Adrenal gland (tissue), 12 donors: ENCODE data around the gene TMEM207. TPM values are rescaled to one million over a fixed set of nuclear protein-coding genes. Genes with fewer than 3 reads are reported as not detected.

ENCODE experiments used
- DNase-seq, 7 donors: peaks; one replicate each; pipeline ENCODE4 v3.0.0-alpha.2; 2019 to 2020
- H3K27ac ChIP-seq, 5 donors: fragments of 200-600 bp; sonication (generic) in 4 of 5; 1 replicate in 3 of 5; 2 replicates in 2 of 5; pipeline versions ENCODE4 v1.5.1 to v1.8.0; 2016 to 2020; ENCODE audit warnings: mild to moderate bottlenecking in 1 of 5
- H3K27me3 ChIP-seq: fragments of 200-600 bp; 2 replicates; pipeline ENCODE4 v1.8.0; 2021
- H3K36me3 ChIP-seq, 2 donors: fragments of 200-600 bp; replicated peaks in 1 of 2; 1 replicate in 1 of 2; 2 replicates in 1 of 2; pipeline versions ENCODE4 v1.5.1 to v1.8.0; 2018 to 2022
- H3K4me1 ChIP-seq, 2 donors: fragments of 200-600 bp; replicated peaks in 1 of 2; 1 replicate in 1 of 2; 2 replicates in 1 of 2; pipeline versions ENCODE4 v1.5.1 to v1.8.0; 2018 to 2021
- H3K4me3 ChIP-seq, 4 donors: fragments of 200-600 bp; sonication (generic) in 3 of 4; one replicate each; pipeline ENCODE4 v1.5.1; 2016 to 2018
- H3K9me3 ChIP-seq, 3 donors: fragments of 200-600 bp; sonication (generic) in 1 of 3; replicated peaks in 1 of 3; 1 replicate in 2 of 3; 2 replicates in 1 of 3; pipeline versions ENCODE4 v1.5.1 to v1.8.0; 2016 to 2021
- CTCF ChIP-seq, 6 experiments: fragments of 450-650 bp in 4 of 6; fragments of 200-600 bp in 2 of 6; sonication (generic) in 1 of 6; IDR thresholded peaks; 1 replicate in 5 of 6; 2 replicates in 1 of 6; pipeline versions ENCODE4 v1.5.1 to v1.8.0; 2016 to 2021; ENCODE audit warnings: antibody characterized with exemption in 6 of 6, mild to moderate bottlenecking in 2 of 6, moderate library complexity in 1 of 6
- POLR2A ChIP-seq, 2 donors: fragments of 450-650 bp; IDR thresholded peaks; one replicate each; pipeline ENCODE4 v1.6.1; 2017; ENCODE audit warnings: antibody characterized with exemption in 2 of 2, mild to moderate bottlenecking in 2 of 2, moderate library complexity in 1 of 2
- WGBS, 4 donors: extraction: QIAGEN DNeasy Blood & Tissue Kit in 2 of 4; methylation state at CpG; one replicate each; pipeline versions ENCODE4 v1.1.5 to v1.1.7; 2013 to 2017; 5-methylcytosine and 5-hydroxymethylcytosine counted together
- intact Hi-C, 2 donors: fragments of 100-400 bp; cut with DNase I; formaldehyde crosslinking; loops; one replicate each; pipeline versions ENCODE4 v1.14.1 to v1.15.0; 2022 to 2023
- polyA plus RNA-seq, 3 donors: library from polyadenylated mRNA; stranded (reverse); fragments of 200-250 nt in 2 of 3; fragments of 350-450 nt in 1 of 3; fragmentation: Illumina TruSeq in 1 of 3; extraction: RNeasy Lipid Tissue Mini Kit (QIAGEN cat#74804) in 1 of 3; gene quantifications; one replicate each; pipeline ENCODE4 v1.2.3, GENCODE V29; 2013 to 2014
- total RNA-seq, 9 donors: library from RNA; depleted of rRNA in 4 of 9; stranded (reverse); fragments of >200 nt in 4 of 9; fragments of 120-200 nt in 1 of 9; fragmentation: NEBNext Ultra II Directional in 1 of 9; extraction: Animal tissue kit (Norgen Biotek cat#: 25700) in 1 of 9; gene quantifications; one replicate each; pipeline versions ENCODE4 v1.1.0 to v1.2.4, GENCODE V29; 2013 to 2023
- donor health status: healthy with polysubstance abuse.
- donor health status: Bipolar disorder and iron deficiency.
- donor health status: DM: yes; HTN: yes; CAD: no.
- donor health status: DM: no; HTN: no; CAD: no.
- donor health status: DM: no; HTN: no; CAD: no.
- donor health status: DM: yes; HTN: yes; CAD: no.

The TMEM207 gene
- total and polyA plus RNA-seq, 12 donors, result not detected

- intact Hi-C loops, result no loop called here
- H3K36me3 ChIP-seq, result no peaks in the 10 kb centered on the region
- H3K27ac ChIP-seq, result no peak overlapping the region
- H3K4me1 ChIP-seq, result no peaks in the 10 kb centered on the region
- TF ChIP-seq POLR2A (IDR thresholded peaks at IDR 0.05), result no peak
- no peak for TF ChIP-seq CTCF (IDR thresholded peaks at IDR 0.05)
- DNase-seq, result no peak
- H3K27me3 ChIP-seq, result no peaks in the 10 kb centered on the region
- no peaks in the 10 kb centered on the region for H3K9me3 ChIP-seq
- H3K4me3 ChIP-seq, result no peak overlapping the region
Measured at GRCh38 chr3:190396001-190396400, 53.7 kb downstream of the TMEM207 start.

- no peak overlapping the region for H3K27ac ChIP-seq
- no peaks in the 10 kb centered on the region for H3K9me3 ChIP-seq
- intact Hi-C loops, result loop anchor here in 1 of 2 donors (10.0 kb wide), 1 partner anchor 64 kb away; the partner anchor contains the start of gene CLDN1
- no peaks in the 10 kb centered on the region for H3K27me3 ChIP-seq
- no peak for DNase-seq
- no peak for TF ChIP-seq POLR2A (IDR thresholded peaks at IDR 0.05)
- TF ChIP-seq CTCF (IDR thresholded peaks at IDR 0.05), result no peak
- 72 to 82% (median 75%) methylated on average over 3 of the region's 3 CpGs for WGBS, 4 donors
- H3K36me3 ChIP-seq, result no peaks in the 10 kb centered on the region
- H3K4me3 ChIP-seq, result no peak overlapping the region
- H3K4me1 ChIP-seq, result peaks cover 0 to 3% of the 10 kb centered on the region in 2 donors
Measured at GRCh38 chr3:190388703-190389102, 61.0 kb downstream of the TMEM207 start.

- WGBS, 4 donors, result 88 to 92% (median 90%) methylated on average over 12 of the region's 12 CpGs
- Histone ChIP-seq H3K4me3 (no peak within 1 kb of the TSS), H3K27me3 (no peaks in the 10 kb centered on the region), H3K36me3 (no peaks in the 10 kb centered on the region), H3K27ac (no peak within 1 kb of the TSS), H3K9me3 (no peaks in the 10 kb centered on the region), H3K4me1 (peaks cover 0 to 3% of the 10 kb centered on the region in 2 donors)
- intact Hi-C loops, result loop anchor here in 1 of 2 donors (10.0 kb wide), 1 partner anchor 63 kb away; the partner anchor contains the start of gene CLDN1
- no peak for DNase-seq
- no peak for TF ChIP-seq POLR2A (IDR thresholded peaks at IDR 0.05)
- TF ChIP-seq CTCF (IDR thresholded peaks at IDR 0.05), result no peak
Measured at GRCh38 chr3:190387578-190388213, 62.0 kb downstream of the TMEM207 start, which contains the start of gene CLDN16. CLDN16 (plus strand) TSS chr3:190388163; CDS start chr3:190388330, 167 bp downstream.

- peak overlapping the region in 1 of 5 donors; percentile 10 for H3K27ac ChIP-seq
- H3K36me3 ChIP-seq, result no peaks in the 10 kb centered on the region
- no peak overlapping the region for H3K4me3 ChIP-seq
- TF ChIP-seq CTCF (IDR thresholded peaks at IDR 0.05) (no peak), POLR2A (IDR thresholded peaks at IDR 0.05) (peak in 1 of 2 donors; percentile 44)
- peaks cover 0 to 3% of the 10 kb centered on the region in 2 donors for H3K4me1 ChIP-seq
- H3K9me3 ChIP-seq, result no peaks in the 10 kb centered on the region
- intact Hi-C loops, result loop anchor here in 1 of 2 donors (10.0 kb wide), 1 partner anchor 61 kb away; the partner anchor contains the start of gene CLDN1
- DNase-seq, result peak in 4 of 7 donors; percentile 28 to 70 (median 50)
- no peaks in the 10 kb centered on the region for H3K27me3 ChIP-seq
- WGBS, 4 donors, result 41 to 61% (median 53%) methylated on average over 8 of the region's 8 CpGs
Measured at GRCh38 chr3:190385731-190386688, 63.7 kb downstream of the TMEM207 start.
